Measurements from ENCODE around the gene POU2F1. TPM values are rescaled to one million over a fixed set of nuclear protein-coding genes. Genes with fewer than 3 reads are reported as not detected.

Gene POU2F1
- total and polyA plus RNA-seq, 2 donors (not counting 1 experiment from before 2014, with no cell fraction given) = 5.2 to 48.8 TPM

DNA sequence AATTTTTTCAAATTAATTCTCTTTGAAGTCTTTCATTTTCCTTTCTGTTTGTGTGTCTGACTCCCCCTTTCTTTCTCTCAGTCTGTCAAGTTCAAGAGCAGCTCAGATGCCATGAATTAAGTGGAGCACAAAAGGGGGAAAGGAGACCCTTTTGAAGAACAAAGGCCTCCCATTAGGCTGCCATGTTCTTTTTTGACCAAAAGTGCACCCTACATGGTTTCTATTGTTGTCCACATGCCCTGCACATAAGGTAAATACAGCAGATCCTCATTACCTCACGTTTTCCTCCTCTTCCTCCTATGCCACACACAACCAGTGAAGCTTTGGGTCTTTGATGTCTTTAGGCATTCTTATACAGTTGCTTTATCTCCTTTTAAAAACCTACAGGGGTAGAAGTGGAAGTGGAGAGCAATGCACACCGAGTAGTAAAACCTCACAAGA, 47.7 kb downstream of the POU2F1 start:
- Mint-ChIP-seq H3K27ac (no peak overlapping the region), H3K4me1 (peaks cover 23% of the 10 kb centered on the region), H3K27me3 (no peaks in the 10 kb centered on the region), H3K9me3 (ENCODE audit: insufficient read depth) (no peaks in the 10 kb centered on the region), H3K4me3 (no peak overlapping the region)
- Histone ChIP-seq H3K27ac (ENCODE audit: low read length in 2 of 2) (no peak overlapping the region), H3K9ac (ENCODE audit: low read length) (no peak overlapping the region), H3K79me2 (ENCODE audit: control insufficient read depth, insufficient read depth, low read length) (peaks cover 98% of the 10 kb centered on the region), H4K20me1 (ENCODE audit: control insufficient read depth, insufficient read depth, low read length, poor library complexity, severe bottlenecking) (peaks cover 26% of the 10 kb centered on the region), H3K36me3 (replicated peaks in 1 of 2; ENCODE audit: control extremely low read depth in 1 of 2, control insufficient read depth in 1 of 2, extremely low read depth in 1 of 2, insufficient read depth in 2 of 2, low read length in 1 of 2) (peaks cover 0 to 2% of the 10 kb centered on the region in 2 experiments), H3K4me1 (ENCODE audit: control insufficient read depth in 2 of 2, insufficient read depth in 2 of 2, low read length in 2 of 2) (peaks cover 16 to 18% of the 10 kb centered on the region in 2 donors), H3K4me2 (replicated peaks; ENCODE audit: low read depth, low read length, poor library complexity, severe bottlenecking) (no peak overlapping the region), H3K27me3 (replicated peaks in 1 of 4; ENCODE audit: control extremely low read depth in 1 of 4, control insufficient read depth in 3 of 4, insufficient read depth in 4 of 4, low read length in 3 of 4) (no peaks in the 10 kb centered on the region), H2AFZ (ENCODE audit: insufficient read depth, low read depth, low read length, poor library complexity, severe bottlenecking) (no peak overlapping the region), H3K9me3 (ENCODE audit: control extremely low read depth in 1 of 3, control insufficient read depth in 2 of 3, insufficient read depth in 1 of 3, low read length in 2 of 3) (no peaks in the 10 kb centered on the region), H3K4me3 (ENCODE audit: control extremely low read depth in 1 of 5, extremely low read depth in 1 of 5, insufficient read depth in 1 of 5, low read depth in 2 of 5, low read length in 4 of 5) (no peak overlapping the region)
- DNase-seq (no peak), ATAC-seq (ENCODE audit: low read depth) (no peak)
- WGBS (ENCODE audit: insufficient coverage) = no CpG with 5 or more reads among the region's 2 CpGs
- TF ChIP-seq, protein P1, sequence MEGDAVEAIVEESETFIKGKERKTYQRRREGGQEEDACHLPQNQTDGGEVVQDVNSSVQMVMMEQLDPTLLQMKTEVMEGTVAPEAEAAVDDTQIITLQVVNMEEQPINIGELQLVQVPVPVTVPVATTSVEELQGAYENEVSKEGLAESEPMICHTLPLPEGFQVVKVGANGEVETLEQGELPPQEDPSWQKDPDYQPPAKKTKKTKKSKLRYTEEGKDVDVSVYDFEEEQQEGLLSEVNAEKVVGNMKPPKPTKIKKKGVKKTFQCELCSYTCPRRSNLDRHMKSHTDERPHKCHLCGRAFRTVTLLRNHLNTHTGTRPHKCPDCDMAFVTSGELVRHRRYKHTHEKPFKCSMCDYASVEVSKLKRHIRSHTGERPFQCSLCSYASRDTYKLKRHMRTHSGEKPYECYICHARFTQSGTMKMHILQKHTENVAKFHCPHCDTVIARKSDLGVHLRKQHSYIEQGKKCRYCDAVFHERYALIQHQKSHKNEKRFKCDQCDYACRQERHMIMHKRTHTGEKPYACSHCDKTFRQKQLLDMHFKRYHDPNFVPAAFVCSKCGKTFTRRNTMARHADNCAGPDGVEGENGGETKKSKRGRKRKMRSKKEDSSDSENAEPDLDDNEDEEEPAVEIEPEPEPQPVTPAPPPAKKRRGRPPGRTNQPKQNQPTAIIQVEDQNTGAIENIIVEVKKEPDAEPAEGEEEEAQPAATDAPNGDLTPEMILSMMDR (IDR thresholded peaks at IDR 0.05) = no peak
- no peak for TF ChIP-seq EZH2 (IDR thresholded peaks at IDR 0.05; ENCODE audit: borderline replicate concordance, insufficient read depth, low read depth, low read length, poor library complexity, severe bottlenecking)
- ChIA-PET POLR2A (interaction anchor here (0.6 kb wide), 1 partner anchor 174 kb away, joined by 4 read pairs; no protein-coding TSS in a partner anchor), CTCF (interaction anchor here (0.6 to 12.1 kb wide), 55 partner anchors 8 to 359 kb away, joined by 3 to 188 read pairs (median 5); partner anchors contain the start of gene POU2F1)
- intact Hi-C loops (cut with micrococcal nuclease) = loop anchor here (1.0 to 5.0 kb wide), 7 partner anchors 46 to 285 kb away; partner anchors contain the start of genes CREG1 and POU2F1

DNA sequence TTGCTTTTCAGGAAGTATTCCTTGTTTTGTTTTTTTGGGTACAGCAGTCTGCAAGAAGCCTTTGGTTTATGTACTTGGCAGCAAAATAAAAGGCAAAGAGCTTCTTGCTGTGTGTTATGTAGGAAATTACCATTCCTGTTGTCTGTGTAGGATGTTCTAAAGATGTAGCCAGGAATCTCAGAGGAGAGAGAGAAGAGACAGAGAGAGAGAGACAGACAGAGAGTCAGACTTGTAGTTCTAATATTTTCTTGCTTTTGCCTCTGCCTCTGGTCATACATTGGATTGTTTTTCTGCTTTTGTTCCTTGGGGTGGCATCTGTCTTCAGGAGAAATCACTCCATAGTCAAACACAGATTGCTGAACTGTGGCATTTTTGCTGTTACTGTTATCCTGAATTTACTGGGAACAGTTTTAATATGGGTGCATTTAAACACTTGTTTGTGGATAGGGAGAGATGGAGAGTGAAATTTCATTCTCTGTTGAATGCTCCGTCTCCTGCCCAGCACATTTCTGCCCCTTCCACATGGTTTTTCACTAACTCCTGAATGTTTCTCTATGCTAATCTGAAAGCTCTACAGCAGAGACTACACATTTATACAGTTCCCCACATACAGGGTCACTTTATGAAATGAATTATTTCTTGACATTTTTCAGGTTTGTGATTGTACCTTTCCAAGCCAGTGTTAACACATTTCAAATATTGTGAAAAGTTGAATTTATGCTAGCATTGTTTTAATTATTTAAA, 49.8 kb downstream of the POU2F1 start:
- H3K79me2 ChIP-seq (ENCODE audit: control insufficient read depth, insufficient read depth, low read length) = peaks cover 97% of the 10 kb centered on the region
- Mint-ChIP-seq H3K27ac (peak overlapping the region; percentile 11), H3K27me3 (no peaks in the 10 kb centered on the region), H3K9me3 (ENCODE audit: insufficient read depth) (no peaks in the 10 kb centered on the region), H3K4me3 (no peak overlapping the region), H3K4me1 (peaks cover 31% of the 10 kb centered on the region)
- H3K4me1 ChIP-seq (ENCODE audit: control insufficient read depth in 2 of 2, insufficient read depth in 2 of 2, low read length in 2 of 2) = peaks cover 0 to 4% of the 10 kb centered on the region in 2 donors
- TF ChIP-seq, protein P1 (IDR thresholded peaks at IDR 0.05) = no peak
- no peak for TF ChIP-seq EZH2 (IDR thresholded peaks at IDR 0.05; ENCODE audit: borderline replicate concordance, insufficient read depth, low read depth, low read length, poor library complexity, severe bottlenecking)
- no peak overlapping the region for H2AFZ ChIP-seq (ENCODE audit: insufficient read depth, low read depth, low read length, poor library complexity, severe bottlenecking)
- no peak overlapping the region for H3K9ac ChIP-seq (ENCODE audit: low read length)
- H4K20me1 ChIP-seq (ENCODE audit: control insufficient read depth, insufficient read depth, low read length, poor library complexity, severe bottlenecking) = peaks cover 24% of the 10 kb centered on the region
- intact Hi-C loops (cut with micrococcal nuclease) = no loop called here
- H3K36me3 ChIP-seq (replicated peaks in 1 of 2; ENCODE audit: control extremely low read depth in 1 of 2, control insufficient read depth in 1 of 2, extremely low read depth in 1 of 2, insufficient read depth in 2 of 2, low read length in 1 of 2) = peaks cover 0 to 2% of the 10 kb centered on the region in 2 experiments
- DNase-seq (no peak), ATAC-seq (ENCODE audit: low read depth) (no peak)
- ChIA-PET POLR2A (no interaction called here), CTCF (interaction anchor here (0.7 to 12.1 kb wide), 11 partner anchors 10 to 263 kb away, joined by 3 to 188 read pairs (median 4); no protein-coding TSS in a partner anchor)
- no peak overlapping the region for H3K27ac ChIP-seq (ENCODE audit: low read length in 2 of 2)
- no peak overlapping the region for H3K4me2 ChIP-seq (replicated peaks; ENCODE audit: low read depth, low read length, poor library complexity, severe bottlenecking)
- no peaks in the 10 kb centered on the region for H3K9me3 ChIP-seq (ENCODE audit: control extremely low read depth in 1 of 3, control insufficient read depth in 2 of 3, insufficient read depth in 1 of 3, low read length in 2 of 3)
- H3K4me3 ChIP-seq (ENCODE audit: control extremely low read depth in 1 of 5, extremely low read depth in 1 of 5, insufficient read depth in 1 of 5, low read depth in 2 of 5, low read length in 4 of 5) = no peak overlapping the region
- no CpG with 5 or more reads among the region's 1 CpG for WGBS (ENCODE audit: insufficient coverage)
- H3K27me3 ChIP-seq (replicated peaks in 1 of 4; ENCODE audit: control extremely low read depth in 1 of 4, control insufficient read depth in 3 of 4, insufficient read depth in 4 of 4, low read length in 3 of 4) = no peaks in the 10 kb centered on the region
